Measurements from ENCODE around the gene ADAMTSL5. TPM values are rescaled to one million over a fixed set of nuclear protein-coding genes. Genes with fewer than 3 reads are reported as not detected.

ADAMTSL5 gene
- total and polyA plus RNA-seq, 2 of the 13 experiments (the other 11 are each of a cell fraction or from before 2014, with no cell fraction given) = 0.60 to 2.7 TPM

DNA sequence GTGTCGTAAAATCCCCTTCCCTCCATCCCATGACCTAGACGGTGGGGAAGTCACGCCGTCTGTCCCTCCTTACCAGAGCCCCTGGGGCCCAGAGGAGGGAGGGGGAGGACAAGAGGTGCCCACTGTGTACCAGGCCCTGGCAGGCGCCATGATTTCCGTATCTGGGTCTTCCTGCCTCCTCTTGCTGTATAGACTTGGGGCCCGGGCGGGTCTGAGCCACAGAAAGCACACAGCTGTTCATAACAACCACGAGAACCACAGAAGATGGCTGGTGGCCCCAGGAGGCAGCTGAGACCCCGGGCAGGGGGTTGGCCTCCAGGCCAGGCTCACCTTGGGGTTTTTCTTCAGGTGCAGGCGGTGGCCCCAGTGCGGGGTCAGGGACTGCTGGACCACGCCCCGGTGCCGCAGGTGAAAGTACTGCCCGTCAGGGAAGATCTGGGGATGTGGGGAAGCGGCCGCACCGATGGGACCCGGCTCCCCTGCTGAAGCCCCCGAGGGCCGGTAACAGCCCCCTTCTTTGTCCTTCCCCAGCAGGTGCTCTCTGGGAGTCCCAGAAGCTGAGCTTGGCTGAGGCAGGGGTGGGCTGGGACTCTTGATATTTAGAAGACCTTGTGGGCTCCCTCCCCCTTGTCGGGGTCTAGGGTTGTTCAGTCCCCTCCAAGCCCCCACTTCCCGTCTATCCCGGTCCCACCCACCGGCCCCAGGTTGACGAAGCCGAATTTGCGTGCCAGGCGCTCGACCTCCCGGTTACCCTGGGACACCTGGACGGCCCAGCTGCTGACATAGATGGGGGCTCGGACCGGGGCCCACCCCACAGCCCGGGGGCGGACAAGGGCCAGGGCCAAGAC is 23.1 kb downstream of the ADAMTSL5 start:
- no TSS peak for BruUV-seq (replicated peaks)
- in situ Hi-C loops (cut with HindIII; ENCODE audit: extremely low pct_ligation_motif_present, low pct_unique_long_range_greater_than_20kb) = no loop called here
- ChIA-PET POLR2A (interaction anchor here (1.6 to 2.8 kb wide), 2 partner anchors 13 to 19 kb away, joined by 16 to 19 read pairs; no protein-coding TSS in a partner anchor), CTCF (ENCODE audit: low intra/inter-chr PET ratio, low total read pairs) (no interaction called here)
- Histone ChIP-seq H4K20me1 (ENCODE audit: insufficient read depth, low read length) (no peaks in the 10 kb centered on the region), H3K4me1 (ENCODE audit: insufficient read depth, low read length) (peaks cover 41% of the 10 kb centered on the region), H3K4me3 (replicated peaks in 1 of 3; ENCODE audit: insufficient read depth in 1 of 3, low read depth in 2 of 3, low read length in 3 of 3) (peak overlapping the region; percentile 55 to 79 (median 72)), H3K27ac (ENCODE audit: extremely low read length, insufficient read depth, low read length) (peak overlapping the region; percentile 67), H3K9me3 (ENCODE audit: low read length) (no peaks in the 10 kb centered on the region), H3K4me2 (ENCODE audit: low read depth, low read length) (peak overlapping the region; percentile 91), H3K9ac (ENCODE audit: insufficient read depth, low read depth, low read length) (peak overlapping the region; percentile 77), H3K27me3 (ENCODE audit: control insufficient read depth in 1 of 2, insufficient read depth in 2 of 2, low read length in 2 of 2) (no peaks in the 10 kb centered on the region), H3K79me2 (ENCODE audit: insufficient read depth, low read length) (peaks cover 6% of the 10 kb centered on the region), H2AFZ (ENCODE audit: low read length) (no peak overlapping the region), H3K36me3 (replicated peaks in 1 of 2; ENCODE audit: control insufficient read depth in 1 of 2, insufficient read depth in 2 of 2, low read length in 2 of 2) (no peaks in the 10 kb centered on the region)
- FAIRE-seq = no peak
- no peak for ATAC-seq
- DNase-seq (ENCODE audit: low spot score) = no peak
- 54% methylated on average over 12 of the region's 37 CpGs for WGBS (ENCODE audit: low lambda C conversion rate)
- intact Hi-C loops (cut with micrococcal nuclease; ENCODE audit: unreplicated experiment) = no loop called here
- peak; percentile 85 for TF ChIP-seq PHF8 (CRISPR knock-in tag; IDR thresholded peaks at IDR 0.05)
- no peak for TF ChIP-seq ZNF143 (CRISPR knock-in tag; IDR thresholded peaks at IDR 0.05)
- TF ChIP-seq SP1 (IDR thresholded peaks at IDR 0.05) = no peak
- TF ChIP-seq SP1 (CRISPR knock-in tag; IDR thresholded peaks at IDR 0.05) = no peak
- peak; percentile 78 for TF ChIP-seq RBFOX2 (IDR thresholded peaks at IDR 0.05; ENCODE audit: low read depth, low read length)
- TF ChIP-seq ZNF703 (CRISPR knock-in tag; IDR thresholded peaks at IDR 0.05; ENCODE audit: borderline replicate concordance) = no peak
- no peak for TF ChIP-seq CENPX (CRISPR knock-in tag; IDR thresholded peaks at IDR 0.05)
- TF ChIP-seq SMARCC2 (IDR thresholded peaks at IDR 0.05) = no peak
- TF ChIP-seq JUND (CRISPR knock-in tag; IDR thresholded peaks at IDR 0.05) = no peak
- TF ChIP-seq, protein P1, sequence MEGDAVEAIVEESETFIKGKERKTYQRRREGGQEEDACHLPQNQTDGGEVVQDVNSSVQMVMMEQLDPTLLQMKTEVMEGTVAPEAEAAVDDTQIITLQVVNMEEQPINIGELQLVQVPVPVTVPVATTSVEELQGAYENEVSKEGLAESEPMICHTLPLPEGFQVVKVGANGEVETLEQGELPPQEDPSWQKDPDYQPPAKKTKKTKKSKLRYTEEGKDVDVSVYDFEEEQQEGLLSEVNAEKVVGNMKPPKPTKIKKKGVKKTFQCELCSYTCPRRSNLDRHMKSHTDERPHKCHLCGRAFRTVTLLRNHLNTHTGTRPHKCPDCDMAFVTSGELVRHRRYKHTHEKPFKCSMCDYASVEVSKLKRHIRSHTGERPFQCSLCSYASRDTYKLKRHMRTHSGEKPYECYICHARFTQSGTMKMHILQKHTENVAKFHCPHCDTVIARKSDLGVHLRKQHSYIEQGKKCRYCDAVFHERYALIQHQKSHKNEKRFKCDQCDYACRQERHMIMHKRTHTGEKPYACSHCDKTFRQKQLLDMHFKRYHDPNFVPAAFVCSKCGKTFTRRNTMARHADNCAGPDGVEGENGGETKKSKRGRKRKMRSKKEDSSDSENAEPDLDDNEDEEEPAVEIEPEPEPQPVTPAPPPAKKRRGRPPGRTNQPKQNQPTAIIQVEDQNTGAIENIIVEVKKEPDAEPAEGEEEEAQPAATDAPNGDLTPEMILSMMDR (CRISPR knock-in tag; IDR thresholded peaks at IDR 0.05) = no peak
- TF ChIP-seq ZNF607 (CRISPR knock-in tag; IDR thresholded peaks at IDR 0.05; ENCODE audit: borderline replicate concordance) = peak; percentile 73; the same call in 1 of the 2 replicates
- TF ChIP-seq, protein P2, sequence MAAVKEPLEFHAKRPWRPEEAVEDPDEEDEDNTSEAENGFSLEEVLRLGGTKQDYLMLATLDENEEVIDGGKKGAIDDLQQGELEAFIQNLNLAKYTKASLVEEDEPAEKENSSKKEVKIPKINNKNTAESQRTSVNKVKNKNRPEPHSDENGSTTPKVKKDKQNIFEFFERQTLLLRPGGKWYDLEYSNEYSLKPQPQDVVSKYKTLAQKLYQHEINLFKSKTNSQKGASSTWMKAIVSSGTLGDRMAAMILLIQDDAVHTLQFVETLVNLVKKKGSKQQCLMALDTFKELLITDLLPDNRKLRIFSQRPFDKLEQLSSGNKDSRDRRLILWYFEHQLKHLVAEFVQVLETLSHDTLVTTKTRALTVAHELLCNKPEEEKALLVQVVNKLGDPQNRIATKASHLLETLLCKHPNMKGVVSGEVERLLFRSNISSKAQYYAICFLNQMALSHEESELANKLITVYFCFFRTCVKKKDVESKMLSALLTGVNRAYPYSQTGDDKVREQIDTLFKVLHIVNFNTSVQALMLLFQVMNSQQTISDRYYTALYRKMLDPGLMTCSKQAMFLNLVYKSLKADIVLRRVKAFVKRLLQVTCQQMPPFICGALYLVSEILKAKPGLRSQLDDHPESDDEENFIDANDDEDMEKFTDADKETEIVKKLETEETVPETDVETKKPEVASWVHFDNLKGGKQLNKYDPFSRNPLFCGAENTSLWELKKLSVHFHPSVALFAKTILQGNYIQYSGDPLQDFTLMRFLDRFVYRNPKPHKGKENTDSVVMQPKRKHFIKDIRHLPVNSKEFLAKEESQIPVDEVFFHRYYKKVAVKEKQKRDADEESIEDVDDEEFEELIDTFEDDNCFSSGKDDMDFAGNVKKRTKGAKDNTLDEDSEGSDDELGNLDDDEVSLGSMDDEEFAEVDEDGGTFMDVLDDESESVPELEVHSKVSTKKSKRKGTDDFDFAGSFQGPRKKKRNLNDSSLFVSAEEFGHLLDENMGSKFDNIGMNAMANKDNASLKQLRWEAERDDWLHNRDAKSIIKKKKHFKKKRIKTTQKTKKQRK (IDR thresholded peaks at IDR 0.05; ENCODE audit: low read length) = no peak
- peak; percentile 60; the same call in 1 of the 2 replicates for TF ChIP-seq ZNF891 (CRISPR knock-in tag; IDR thresholded peaks at IDR 0.05)

Data from HepG2 (cell line).